PC-9 (cell line): ENCODE measurements around the gene IRAG1. TPM values are rescaled to one million over a fixed set of nuclear protein-coding genes. Genes with fewer than 3 reads are reported as not detected.

ENCODE experiments used
- BruUV-seq: library from RNA; stranded (reverse); fragments of 400-500 nt; replicated peaks from 2 replicates; lab custom pipeline; 2021; lab: Mats Ljungman, UMichigan
- CTCF ChIA-PET: fragments of 300-600 bp; sonication (Branson Sonifier 250); formaldehyde crosslinking; loops from one replicate; lab custom pipeline; 2022; ENCODE audit warnings: antibody characterized with exemption; lab: Charles Lee
- POLR2A ChIA-PET: fragments of 300-600 bp; sonication (Branson Sonifier 250); formaldehyde crosslinking; loops from one replicate; lab custom pipeline; 2022; ENCODE audit warnings: antibody characterized with exemption; ENCODE audit not compliant: unreplicated experiment; lab: Charles Lee
- DNase-seq, 2 experiments: peaks; one replicate each; pipeline versions ENCODE4 v3.0.0 to v3.0.0-alpha.2; 2015 to 2022; ENCODE audit warnings: mixed read lengths in 1 of 2
- H2AFZ ChIP-seq: fragments of 200-600 bp; sonication (generic); 2 replicates; pipeline ENCODE4 v1.8.1; 2017; ENCODE audit warnings: antibody characterized with exemption
- H3F3A ChIP-seq: fragments of 200-600 bp; sonication (generic); 2 replicates; pipeline ENCODE4 v1.8.1; 2017; ENCODE audit warnings: antibody characterized with exemption, mild to moderate bottlenecking, low read depth; ENCODE audit not compliant: insufficient read depth
- H3K27ac ChIP-seq: fragments of 200-600 bp; sonication (generic); 2 replicates; pipeline ENCODE4 v1.6.1; 2016; ENCODE audit warnings: mixed run types
- H3K27me3 ChIP-seq: fragments of 200-600 bp; sonication (generic); 2 replicates; pipeline ENCODE4 v1.6.1; 2016; ENCODE audit warnings: low read depth, mixed run types; ENCODE audit not compliant: insufficient read depth
- H3K36me3 ChIP-seq: fragments of 200-600 bp; sonication (generic); 2 replicates; pipeline ENCODE4 v1.6.1; 2016; ENCODE audit warnings: low read depth, mixed run types
- H3K4me1 ChIP-seq: fragments of 200-600 bp; sonication (generic); replicated peaks from 2 replicates; pipeline ENCODE4 v1.6.1; 2016; ENCODE audit warnings: mixed run types; ENCODE audit not compliant: insufficient read depth
- H3K4me2 ChIP-seq: fragments of 200-600 bp; sonication (generic); 2 replicates; pipeline ENCODE4 v1.6.1; 2017; ENCODE audit warnings: mixed run types
- H3K4me3 ChIP-seq: fragments of 200-600 bp; sonication (generic); 2 replicates; pipeline ENCODE4 v1.6.1; 2016; ENCODE audit warnings: mixed run types
- H3K79me2 ChIP-seq: fragments of 200-600 bp; sonication (generic); 2 replicates; pipeline ENCODE4 v1.6.1; 2017; ENCODE audit warnings: low read depth, mixed run types
- H3K9me2 ChIP-seq: fragments of 200-600 bp; sonication (generic); 2 replicates; pipeline ENCODE4 v1.8.1; 2017; ENCODE audit warnings: mild to moderate bottlenecking; ENCODE audit not compliant: insufficient read depth
- H3K9me3 ChIP-seq: fragments of 200-600 bp; sonication (generic); 2 replicates; pipeline ENCODE4 v1.8.1; 2016; ENCODE audit warnings: low read depth; ENCODE audit not compliant: insufficient read depth
- H4K20me1 ChIP-seq: fragments of 200-600 bp; sonication (generic); 2 replicates; pipeline ENCODE4 v1.8.1; 2017; ENCODE audit not compliant: insufficient read depth
- EZH2 ChIP-seq: fragments of 200-600 bp; sonication (generic); IDR thresholded peaks from 2 replicates; pipeline ENCODE4 v1.8.0; 2017; ENCODE audit warnings: antibody characterized with exemption, low read depth
- intact Hi-C: fragments of 100-400 bp; cut with micrococcal nuclease; formaldehyde crosslinking; loops from one replicate; pipeline ENCODE4 v1.10.0; 2022; ENCODE audit not compliant: unreplicated experiment
- total RNA-seq: library from RNA; stranded (reverse); gene quantifications from 2 replicates; pipeline ENCODE4 v1.2.3, GENCODE V29; 2021
- TF ChIP-seq, protein P1 (sequence below): fragments of 200-600 bp; sonication (generic); conservative IDR thresholded peaks from 2 replicates; pipeline ENCODE4 v1.6.1; 2017; ENCODE audit warnings: mixed run types, antibody characterized with exemption, mild to moderate bottlenecking, moderate library complexity

IRAG1 gene
- total RNA-seq, 1 experiment from 2014 or later, result 1.3 TPM

DNA sequence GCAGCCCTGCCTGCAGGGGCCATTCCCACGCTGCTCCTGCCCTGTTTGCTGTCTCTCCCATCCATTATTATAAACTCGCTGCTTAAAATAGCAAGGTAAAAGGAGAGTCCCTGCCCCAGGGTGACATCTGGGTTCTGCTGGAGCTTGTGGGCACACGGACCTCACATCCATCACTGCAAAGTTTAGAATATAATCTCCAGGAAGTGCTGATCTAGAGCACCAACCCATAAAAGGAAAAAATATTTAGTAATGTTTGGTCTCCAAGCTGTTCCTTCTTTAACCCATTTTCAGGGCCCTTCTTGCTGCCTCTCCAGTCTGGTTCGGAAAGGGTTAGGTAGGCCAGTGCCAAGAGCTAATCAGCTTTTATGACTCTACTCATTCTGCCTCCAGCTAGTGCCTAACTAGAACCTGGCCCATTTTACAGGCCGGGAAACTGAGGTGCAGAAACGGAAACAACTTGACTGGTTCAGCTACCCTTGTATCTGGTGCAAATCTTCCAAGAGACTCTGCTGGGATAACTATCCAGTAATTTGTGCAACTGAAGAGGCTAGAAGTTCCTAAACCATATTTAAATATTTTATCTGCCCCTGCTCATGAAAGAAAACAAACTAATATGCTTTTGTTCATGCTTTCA, 37.5 kb downstream of the IRAG1 start:
- CTCF ChIA-PET, result no interaction called here
- no peaks in the 10 kb centered on the region for H3K27me3 ChIP-seq
- intact Hi-C loops, result loop anchor here (5.0 to 10.0 kb wide), 4 partner anchors 64 to 349 kb away; partner anchors contain the start of genes ADM and RNF141
- no peak for DNase-seq
- H3K4me3 ChIP-seq, result no peak overlapping the region
- H4K20me1 ChIP-seq, result no peaks in the 10 kb centered on the region
- no peak overlapping the region for H2AFZ ChIP-seq
- no peak overlapping the region for H3K27ac ChIP-seq
- no peaks in the 10 kb centered on the region for H3K79me2 ChIP-seq
- H3K36me3 ChIP-seq, result no peaks in the 10 kb centered on the region
- no peaks in the 10 kb centered on the region for H3K9me3 ChIP-seq
- H3K4me2 ChIP-seq, result no peak overlapping the region
- no TSS peak for BruUV-seq
- POLR2A ChIA-PET, result interaction anchor here (0.6 kb wide), 1 partner anchor 10 kb away, joined by 6 read pairs; no protein-coding TSS in a partner anchor
- H3F3A ChIP-seq, result peaks cover 21% of the 10 kb centered on the region
- H3K9me2 ChIP-seq, result no peaks in the 10 kb centered on the region
- no peak for TF ChIP-seq EZH2
- TF ChIP-seq, protein P1, sequence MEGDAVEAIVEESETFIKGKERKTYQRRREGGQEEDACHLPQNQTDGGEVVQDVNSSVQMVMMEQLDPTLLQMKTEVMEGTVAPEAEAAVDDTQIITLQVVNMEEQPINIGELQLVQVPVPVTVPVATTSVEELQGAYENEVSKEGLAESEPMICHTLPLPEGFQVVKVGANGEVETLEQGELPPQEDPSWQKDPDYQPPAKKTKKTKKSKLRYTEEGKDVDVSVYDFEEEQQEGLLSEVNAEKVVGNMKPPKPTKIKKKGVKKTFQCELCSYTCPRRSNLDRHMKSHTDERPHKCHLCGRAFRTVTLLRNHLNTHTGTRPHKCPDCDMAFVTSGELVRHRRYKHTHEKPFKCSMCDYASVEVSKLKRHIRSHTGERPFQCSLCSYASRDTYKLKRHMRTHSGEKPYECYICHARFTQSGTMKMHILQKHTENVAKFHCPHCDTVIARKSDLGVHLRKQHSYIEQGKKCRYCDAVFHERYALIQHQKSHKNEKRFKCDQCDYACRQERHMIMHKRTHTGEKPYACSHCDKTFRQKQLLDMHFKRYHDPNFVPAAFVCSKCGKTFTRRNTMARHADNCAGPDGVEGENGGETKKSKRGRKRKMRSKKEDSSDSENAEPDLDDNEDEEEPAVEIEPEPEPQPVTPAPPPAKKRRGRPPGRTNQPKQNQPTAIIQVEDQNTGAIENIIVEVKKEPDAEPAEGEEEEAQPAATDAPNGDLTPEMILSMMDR, result no peak
- H3K4me1 ChIP-seq, result peaks cover 57% of the 10 kb centered on the region

DNA sequence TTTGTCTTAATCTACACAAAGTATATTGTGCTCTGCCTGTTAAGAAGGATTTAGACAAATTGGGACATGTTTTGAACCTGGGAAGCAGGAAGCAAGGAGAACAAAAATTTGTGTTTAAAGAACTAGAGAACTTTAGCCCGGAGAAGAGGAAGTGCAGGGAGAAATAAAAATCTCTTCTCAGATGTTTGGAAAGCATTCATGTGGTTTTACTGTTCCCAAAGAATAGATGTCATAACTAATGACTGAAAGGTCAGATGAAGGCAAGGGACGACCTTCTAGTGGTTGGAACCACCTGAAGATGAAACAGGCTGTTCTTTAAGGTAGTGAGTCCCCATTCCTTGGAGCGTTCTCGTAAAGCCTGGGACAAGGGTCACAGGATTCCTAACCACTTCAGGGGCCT, 38.3 kb downstream of the IRAG1 start:
- H2AFZ ChIP-seq, result no peak overlapping the region
- H3F3A ChIP-seq, result peaks cover 19% of the 10 kb centered on the region
- intact Hi-C loops, result loop anchor here (5.0 to 10.0 kb wide), 4 partner anchors 63 to 348 kb away; partner anchors contain the start of genes ADM and RNF141
- no peak for DNase-seq
- H3K4me2 ChIP-seq, result peak overlapping the region; percentile 6; the same call in 1 of the 2 replicates
- H3K36me3 ChIP-seq, result no peaks in the 10 kb centered on the region
- peak overlapping the region; percentile 62 for H3K27ac ChIP-seq
- no TSS peak for BruUV-seq
- H3K9me3 ChIP-seq, result no peaks in the 10 kb centered on the region
- peaks cover 51% of the 10 kb centered on the region for H3K4me1 ChIP-seq
- no peaks in the 10 kb centered on the region for H4K20me1 ChIP-seq
- ChIA-PET CTCF (interaction anchor here (1.0 kb wide), 1 partner anchor 200 kb away, joined by 3 read pairs; the partner anchor contains the start of gene AMPD3), POLR2A (interaction anchor here (0.6 kb wide), 1 partner anchor 9 kb away, joined by 6 read pairs; no protein-coding TSS in a partner anchor)
- no peaks in the 10 kb centered on the region for H3K27me3 ChIP-seq
- H3K9me2 ChIP-seq, result no peaks in the 10 kb centered on the region
- H3K79me2 ChIP-seq, result no peaks in the 10 kb centered on the region
- no peak overlapping the region for H3K4me3 ChIP-seq
- TF ChIP-seq EZH2, result no peak
- TF ChIP-seq, protein P1, result no peak

GRCh38 chr11:10654811-10655150, 38.8 kb downstream of the IRAG1 start:
- no peaks in the 10 kb centered on the region for H3K9me2 ChIP-seq
- ChIA-PET POLR2A (no interaction called here), CTCF (interaction anchor here (1.0 kb wide), 1 partner anchor 200 kb away, joined by 3 read pairs; the partner anchor contains the start of gene AMPD3)
- intact Hi-C loops, result loop anchor here (1.0 to 10.0 kb wide), 6 partner anchors 62 to 347 kb away; partner anchors contain the start of genes ADM and RNF141
- H4K20me1 ChIP-seq, result no peaks in the 10 kb centered on the region
- peaks cover 14% of the 10 kb centered on the region; the same call in 1 of the 2 replicates for H3F3A ChIP-seq
- H2AFZ ChIP-seq, result no peak overlapping the region
- H3K9me3 ChIP-seq, result no peaks in the 10 kb centered on the region
- TF ChIP-seq EZH2, result no peak
- TF ChIP-seq, protein P1, result no peak
- H3K36me3 ChIP-seq, result no peaks in the 10 kb centered on the region
- DNase-seq, result peak in 1 of 2 experiments; percentile 67
- H3K4me2 ChIP-seq, result peak overlapping the region; percentile 6; the same call in 1 of the 2 replicates
- no peaks in the 10 kb centered on the region for H3K79me2 ChIP-seq
- H3K4me1 ChIP-seq, result peaks cover 46% of the 10 kb centered on the region
- H3K27me3 ChIP-seq, result no peaks in the 10 kb centered on the region
- no peak overlapping the region for H3K4me3 ChIP-seq
- no TSS peak for BruUV-seq
- H3K27ac ChIP-seq, result peak overlapping the region; percentile 62
